ENCODE measurements around the gene TPO.
"Not testable (repeated sequence)": the region's sequence is repeated elsewhere in the genome, so short reads cannot be mapped to it uniquely, and the experiment has no call there.

The TPO gene

GRCh38 chr2:1413156-1413710 is at the start of gene TPO:
Gene TPO, plus strand, starts transcription at chr2:1413463. Its CDS starts 946 bp downstream, at chr2:1414409.
- DNase-seq, result no peak

DNA sequence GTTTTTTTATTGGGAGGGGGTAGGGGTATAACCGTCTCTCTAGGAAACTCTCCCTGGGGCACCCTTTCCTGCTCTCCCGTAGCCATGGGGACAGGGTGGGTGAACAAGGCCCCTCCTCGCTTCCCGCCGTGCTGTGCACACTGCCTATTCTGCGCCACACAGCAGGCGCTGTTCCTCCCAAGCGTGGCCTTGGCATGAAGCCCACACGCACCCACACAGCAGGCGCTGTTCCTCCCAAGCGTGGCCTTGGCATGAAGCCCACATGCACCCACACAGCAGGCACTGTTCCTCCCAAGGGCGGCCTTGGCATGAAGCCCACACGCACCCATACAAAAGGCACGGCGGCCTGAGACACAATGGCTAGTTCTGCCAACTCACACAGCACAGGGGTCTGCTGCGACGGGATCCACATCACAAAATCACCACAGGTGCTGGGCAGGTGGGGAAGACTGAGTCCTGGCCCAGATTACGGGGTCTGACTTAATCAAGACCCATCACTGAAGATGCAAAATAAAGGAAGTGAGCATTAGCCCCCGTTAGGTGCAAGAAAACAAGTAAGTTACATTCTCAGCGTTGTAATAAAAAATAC is 46.6 kb upstream of the TPO start:
- peak; percentile 65 for DNase-seq

- DNase-seq, result no peak
These were observed 45.7 kb upstream of the TPO start for GRCh38 chr2:1367601-1368000.

- DNase-seq, result no peak
These were observed 43.4 kb upstream of the TPO start for GRCh38 chr2:1369905-1370304.

GRCh38 chr2:1370461-1370860 is 42.8 kb upstream of the TPO start:
- DNase-seq, result no peak

DNA sequence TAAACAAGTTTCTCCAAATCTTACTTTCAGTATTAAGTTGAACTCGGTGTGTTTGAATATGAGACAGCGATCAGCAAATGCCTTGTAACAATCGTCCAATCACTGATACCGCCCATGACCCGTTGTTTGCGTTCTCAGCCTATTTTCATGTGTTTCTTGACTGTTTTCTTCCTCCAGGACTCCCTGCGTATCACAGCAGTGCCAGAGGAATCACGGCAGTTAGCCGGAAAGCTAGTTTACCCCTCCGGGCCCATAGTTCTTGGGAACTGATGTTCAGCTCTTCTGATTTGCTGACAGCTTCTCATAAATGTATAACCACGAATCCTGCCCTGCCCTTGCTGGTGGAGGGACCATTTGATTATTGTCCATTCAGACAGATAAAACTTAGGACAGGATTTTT is 42.2 kb upstream of the TPO start:
- DNase-seq, result no peak

GRCh38 chr2:1373830-1374229 is 39.4 kb upstream of the TPO start:
- no peak for DNase-seq

DNA sequence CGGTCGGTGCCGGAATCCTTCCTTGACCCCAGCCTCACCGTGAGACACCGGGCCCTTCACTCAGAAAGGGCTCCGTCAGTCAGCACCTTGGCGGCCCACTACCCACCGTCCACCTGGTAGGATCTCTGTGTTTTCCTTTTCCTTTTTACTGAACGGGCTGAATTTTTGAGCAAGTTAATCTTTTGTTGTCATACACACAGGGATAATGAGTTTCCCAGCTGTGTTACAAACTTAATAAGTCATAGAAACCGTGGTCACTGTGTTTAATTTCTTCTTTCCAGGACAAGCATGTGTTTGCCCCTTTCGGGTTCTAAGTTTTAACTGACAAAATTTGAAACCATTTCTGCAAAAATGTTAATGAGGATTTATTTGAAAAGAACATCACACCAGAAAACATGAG is 39.0 kb upstream of the TPO start:
- no peak for DNase-seq

DNA sequence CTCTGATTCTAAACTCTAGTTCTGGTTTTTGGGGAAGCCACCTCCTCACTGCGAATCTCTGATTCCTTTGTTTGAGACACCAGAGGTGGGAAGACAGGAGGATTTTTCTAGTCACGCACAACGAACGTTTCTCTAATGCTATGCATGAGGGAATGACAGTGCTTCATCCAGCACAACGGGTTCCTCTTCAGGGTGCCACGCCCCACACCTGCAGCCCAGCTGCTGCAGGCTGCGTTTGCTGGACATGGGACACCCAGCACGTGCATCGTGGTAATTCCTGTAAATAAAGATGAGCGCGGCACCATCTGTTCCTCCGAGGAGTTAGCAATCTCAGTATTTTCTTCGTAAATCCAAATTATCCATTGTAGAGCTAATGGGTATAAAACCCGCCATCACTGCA is 37.5 kb upstream of the TPO start:
- DNase-seq, result no peak

- DNase-seq, result no peak
These were observed 35.8 kb upstream of the TPO start for GRCh38 chr2:1377473-1377872.

GRCh38 chr2:1378456-1379150 is 34.7 kb upstream of the TPO start:
- no peak for DNase-seq

DNA sequence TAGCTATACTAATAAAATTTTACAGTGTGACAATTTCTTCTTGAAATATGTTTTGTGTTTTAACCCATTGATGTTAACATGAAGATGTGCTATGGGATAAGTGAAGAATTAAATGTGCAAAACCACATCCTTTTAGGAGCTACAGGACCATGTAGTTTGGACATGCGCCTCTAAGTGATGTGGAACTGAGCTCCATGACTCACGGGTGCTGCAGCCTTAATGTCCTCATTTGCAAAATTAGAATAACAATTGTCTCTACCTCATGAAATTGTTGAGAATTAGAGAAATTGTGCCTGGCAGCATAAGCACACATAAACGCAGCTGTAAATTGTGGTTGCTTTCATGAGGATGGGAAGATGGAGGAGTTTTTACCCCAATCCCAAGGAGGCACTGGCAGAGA is 31.6 kb upstream of the TPO start:
- no peak for DNase-seq

- DNase-seq, result not testable (repeated sequence)
These were observed 25.1 kb upstream of the TPO start for GRCh38 chr2:1387954-1388725.

DNA sequence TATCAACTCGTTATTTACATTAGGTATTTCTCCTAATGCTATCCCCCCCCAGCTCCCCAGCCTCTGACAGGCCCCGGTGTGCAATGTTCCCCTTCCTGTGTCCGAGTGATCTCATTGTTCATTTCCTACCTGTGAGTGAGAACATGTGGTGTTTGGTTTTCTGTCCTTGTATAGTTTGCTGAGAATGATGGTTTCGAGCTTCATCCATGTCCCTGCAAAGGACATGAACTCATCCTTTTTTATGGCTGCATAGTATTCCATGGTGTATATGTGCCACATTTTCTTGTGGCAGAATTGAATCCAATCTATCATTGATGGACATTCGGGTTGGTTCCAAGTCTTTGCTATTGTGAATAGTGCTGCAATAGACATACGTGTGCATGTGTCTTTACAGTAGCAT is 23.1 kb upstream of the TPO start:
- DNase-seq, result not testable (repeated sequence)

- DNase-seq, result no peak
These were observed 19.9 kb upstream of the TPO start for GRCh38 chr2:1393321-1393720.

DNA sequence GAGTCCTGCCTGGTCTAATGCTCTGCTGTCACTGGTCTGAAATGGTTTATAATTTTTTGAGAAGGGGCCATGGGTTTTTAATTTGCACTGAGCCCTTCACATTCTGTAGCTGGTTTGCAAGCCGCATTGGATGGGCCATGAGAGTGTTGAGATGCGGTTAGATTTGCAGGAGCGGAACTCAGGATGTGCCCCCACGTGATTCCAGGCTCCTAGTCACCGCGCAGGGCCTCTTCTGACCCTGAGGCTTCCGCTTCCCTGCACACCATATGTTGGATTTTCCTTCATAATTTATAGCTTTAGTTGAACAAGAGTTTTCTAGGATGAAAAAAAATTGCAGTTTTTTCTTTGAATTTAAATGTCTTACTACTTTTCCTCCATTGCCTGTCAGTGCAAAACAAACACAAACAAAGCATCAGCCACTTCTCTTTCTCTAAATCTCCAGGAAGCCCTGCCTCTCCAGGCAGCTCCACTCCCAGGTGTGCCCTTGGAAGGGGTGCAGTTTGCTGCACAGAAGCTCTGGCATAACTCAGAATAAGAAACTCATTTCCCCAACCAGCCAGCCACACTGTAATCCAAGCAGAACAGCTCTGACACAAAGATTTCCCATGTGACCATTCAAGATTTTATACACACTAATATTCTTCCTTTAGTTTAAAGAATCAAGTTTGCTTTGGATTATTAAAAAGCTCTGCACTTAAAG is 18.4 kb upstream of the TPO start:
- no peak for DNase-seq

- DNase-seq, result no peak
These were observed 15.9 kb upstream of the TPO start for GRCh38 chr2:1397350-1397749.

- DNase-seq, result no peak
These were observed 15.1 kb upstream of the TPO start for GRCh38 chr2:1398191-1398590.

DNA sequence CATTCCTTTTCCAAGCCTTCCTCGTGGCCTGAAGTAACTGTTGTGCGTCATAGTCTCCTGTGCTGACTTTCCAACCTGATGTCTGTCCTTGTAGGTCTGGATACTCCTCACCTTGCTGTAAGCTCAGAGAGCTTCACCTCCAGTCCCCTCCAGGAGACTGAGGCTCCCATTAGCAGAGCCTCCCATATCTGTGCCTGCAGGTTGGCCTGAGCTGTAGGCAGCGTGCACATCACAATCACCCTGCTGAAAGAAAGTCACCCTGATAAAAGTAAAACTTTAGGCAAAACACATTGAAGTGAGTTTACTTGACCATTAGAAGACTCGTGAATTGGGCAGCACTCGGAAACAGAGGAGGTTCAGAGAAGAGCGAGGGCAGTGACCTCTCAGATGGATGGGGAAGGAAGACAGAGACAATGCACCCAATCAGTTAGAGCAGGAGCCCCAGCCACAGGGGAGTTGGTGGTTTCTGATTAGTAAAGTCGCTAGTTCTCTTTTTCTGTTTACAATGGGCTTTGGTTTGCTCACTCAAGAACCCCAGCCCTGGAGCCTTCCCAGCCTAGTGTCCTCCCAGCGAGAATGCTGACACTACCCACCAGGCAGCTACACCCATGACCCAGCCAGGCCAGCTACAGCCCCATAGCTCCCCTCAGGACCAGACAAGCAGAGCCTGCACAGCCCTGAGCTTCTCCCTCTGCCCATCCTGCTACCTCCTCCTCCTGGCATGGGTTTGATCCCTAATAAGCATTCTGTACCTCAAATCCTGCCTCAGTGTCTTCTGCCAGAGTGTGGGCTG is 12.1 kb upstream of the TPO start:
- DNase-seq, result no peak

- no peak for DNase-seq
These were observed 11.2 kb upstream of the TPO start for GRCh38 chr2:1402064-1402463.

DNA sequence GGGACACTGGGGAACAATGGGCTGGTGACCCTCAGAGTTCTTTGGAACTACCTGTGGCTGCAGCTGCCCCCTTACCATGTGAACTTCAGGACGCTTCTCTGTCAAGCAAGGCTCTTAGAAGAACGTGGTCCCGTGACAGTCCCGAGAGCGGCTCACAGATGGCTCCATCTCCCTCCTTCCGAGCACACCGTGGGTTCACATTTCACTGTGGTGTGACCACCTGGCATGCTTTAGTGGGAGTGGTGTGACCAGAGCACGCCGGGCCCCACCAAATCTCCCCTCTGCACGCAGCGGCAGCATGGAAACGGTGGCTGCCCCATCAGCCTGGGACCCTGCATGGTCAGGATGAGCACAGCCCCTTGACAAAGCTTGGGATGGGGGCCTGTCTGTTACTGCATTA is 9.7 kb upstream of the TPO start:
- no peak for DNase-seq

- DNase-seq, result no peak
These were observed 8.1 kb upstream of the TPO start for GRCh38 chr2:1405124-1405523.

Measured in NCI-H2081 treated with DMSO at 0.1 percent for 48 hours (cell line).